Measurements from ENCODE around the gene UBQLNL.
A peak's percentile ranks its signal among the peaks of the same experiment; 100 is the strongest.

Gene UBQLNL

GRCh38 chr11:5476186-5476819 lies 40.2 kb downstream of the UBQLNL start:
- H3K9me3 ChIP-seq (ENCODE audit: low read depth, low read length): no peaks in the 10 kb centered on the region
- peak; percentile 8 for DNase-seq (ENCODE audit: low read depth, low spot score)
- TF ChIP-seq FOXP2 (optimal IDR thresholded peaks at IDR 0.05; ENCODE audit: control extremely low read depth, extremely low read length, insufficient read depth): no peak
- no peak for TF ChIP-seq POLR2AphosphoS5 (IDR thresholded peaks at IDR 0.05; ENCODE audit: borderline replicate concordance, low read depth, low read length)
- no peak overlapping the region for H3K9ac ChIP-seq (ENCODE audit: insufficient read length)
- no peaks in the 10 kb centered on the region for H3K36me3 ChIP-seq (ENCODE audit: insufficient read depth, low read length)
- no peak overlapping the region for H3K27ac ChIP-seq
- no peak overlapping the region for H3K4me3 ChIP-seq

- Histone ChIP-seq H3K27ac (no peak overlapping the region), H3K4me3 (no peak overlapping the region), H3K9me3 (ENCODE audit: low read depth, low read length) (no peaks in the 10 kb centered on the region), H3K9ac (ENCODE audit: insufficient read length) (no peak overlapping the region), H3K36me3 (ENCODE audit: insufficient read depth, low read length) (no peaks in the 10 kb centered on the region)
- no peak for TF ChIP-seq EZH2 (IDR thresholded peaks at IDR 0.05)
- no peak for TF ChIP-seq FOXP2 (optimal IDR thresholded peaks at IDR 0.05; ENCODE audit: control extremely low read depth, extremely low read length, insufficient read depth)
- no peak for TF ChIP-seq POLR2AphosphoS5 (IDR thresholded peaks at IDR 0.05; ENCODE audit: borderline replicate concordance, low read depth, low read length)
- no peak for DNase-seq (ENCODE audit: low read depth, low spot score)
These were observed 42.6 kb downstream of the UBQLNL start for GRCh38 chr11:5473921-5474320.

- DNase-seq (ENCODE audit: low read depth, low spot score): no peak
- no peaks in the 10 kb centered on the region for H3K9me3 ChIP-seq (ENCODE audit: low read depth, low read length)
- H3K36me3 ChIP-seq (ENCODE audit: insufficient read depth, low read length): no peaks in the 10 kb centered on the region
- H3K4me3 ChIP-seq: no peak overlapping the region
- H3K27ac ChIP-seq: no peak overlapping the region
- TF ChIP-seq POLR2AphosphoS5 (IDR thresholded peaks at IDR 0.05; ENCODE audit: borderline replicate concordance, low read depth, low read length) (no peak), FOXP2 (optimal IDR thresholded peaks at IDR 0.05; ENCODE audit: control extremely low read depth, extremely low read length, insufficient read depth) (no peak), EZH2 (IDR thresholded peaks at IDR 0.05) (no peak)
- no peak overlapping the region for H3K9ac ChIP-seq (ENCODE audit: insufficient read length)
These were observed 49.0 kb downstream of the UBQLNL start for GRCh38 chr11:5467527-5467926.

Measured in SK-N-MC (cell line).